GM19372 (cell line): ENCODE measurements around the gene WDR93.

Experiments
- ATAC-seq: cut with Tn5 transposase; IDR thresholded peaks from one replicate; pipeline ENCODE4 v1.9.1; 2021; ENCODE audit warnings: mild to moderate bottlenecking, low read depth, moderate library complexity; ENCODE audit not compliant: unreplicated experiment

WDR93 gene

DNA sequence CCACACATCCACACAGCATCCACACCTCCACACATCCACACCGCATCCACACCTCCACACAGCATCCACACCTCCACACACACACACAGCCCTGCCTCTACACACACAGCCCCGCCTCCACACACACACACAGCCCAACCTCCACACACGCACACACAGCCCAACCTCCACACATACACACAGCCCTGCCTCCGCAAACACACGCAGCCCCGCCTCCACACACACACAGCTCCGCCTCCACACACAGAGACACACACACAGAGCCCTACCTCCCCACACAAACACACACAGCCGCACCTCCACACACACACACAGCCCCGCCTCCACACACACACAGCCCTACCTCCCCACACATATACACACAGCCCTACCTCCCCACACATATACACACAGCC is 55.8 kb downstream of the WDR93 start:
- no peak for ATAC-seq

DNA sequence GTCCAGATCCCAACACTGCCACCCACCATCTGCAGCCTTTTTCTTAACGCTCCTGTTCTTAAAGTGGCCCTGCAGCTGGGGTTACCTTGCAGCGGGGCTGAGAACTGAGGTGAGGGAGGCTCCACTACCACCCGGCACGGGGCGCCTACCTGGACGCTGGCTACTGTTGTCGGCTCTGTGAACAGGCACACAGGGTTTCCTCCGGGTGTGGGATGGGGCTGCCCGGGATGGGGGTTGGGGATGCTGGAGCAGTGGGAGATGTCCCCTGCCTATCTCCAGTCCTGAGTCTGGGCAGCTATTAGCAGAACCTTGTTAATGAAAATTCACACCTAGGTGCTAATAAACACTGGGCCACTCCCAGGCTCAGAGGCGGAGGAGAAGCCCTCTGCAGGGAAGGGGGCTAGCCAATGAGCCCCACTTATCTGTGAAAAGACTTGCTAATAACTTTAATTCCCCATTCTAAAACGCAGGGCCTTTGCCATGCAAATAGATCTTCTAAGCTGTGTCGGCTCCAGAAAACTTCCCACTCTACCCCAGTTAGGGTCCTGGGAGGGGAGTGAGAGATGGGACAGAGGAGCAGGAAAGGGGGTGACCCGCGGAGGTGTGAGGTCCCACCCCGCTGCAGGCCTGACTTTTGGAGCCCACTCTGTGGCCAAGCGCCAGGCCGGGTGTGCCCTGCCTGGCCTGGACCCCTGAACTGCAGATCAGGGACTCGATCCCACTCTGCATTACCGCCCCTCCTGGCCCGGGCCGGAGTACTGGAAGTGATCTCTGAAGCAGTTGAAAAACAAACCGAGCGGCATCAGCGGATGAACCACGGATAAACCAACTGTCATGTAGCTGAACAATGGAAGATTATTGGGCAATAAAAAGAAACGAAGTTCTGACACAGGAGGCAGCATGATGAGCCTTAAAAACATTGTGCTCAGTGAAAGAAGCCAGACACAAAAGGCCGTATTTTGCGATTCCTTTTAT is 57.4 kb downstream of the WDR93 start:
- no peak for ATAC-seq

DNA sequence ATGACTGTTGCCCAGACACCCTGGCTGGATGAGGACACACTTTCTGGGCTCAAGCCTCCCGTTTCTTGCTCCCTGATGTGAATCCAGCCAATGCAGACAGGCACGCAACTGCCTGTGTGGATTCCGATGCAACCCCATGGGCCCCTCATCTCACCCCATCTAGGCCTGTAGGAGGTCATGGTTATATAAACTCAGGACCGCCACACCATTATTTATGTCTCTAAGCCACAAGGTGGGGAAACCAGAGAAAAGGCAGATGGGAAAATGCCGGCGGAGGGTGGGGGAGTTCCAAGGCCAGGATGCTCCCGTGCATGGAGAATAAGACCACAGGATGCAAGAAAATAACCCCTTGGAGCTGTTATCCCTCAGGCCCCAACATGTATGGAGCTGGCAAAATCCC is 58.4 kb downstream of the WDR93 start:
- no peak for ATAC-seq

DNA sequence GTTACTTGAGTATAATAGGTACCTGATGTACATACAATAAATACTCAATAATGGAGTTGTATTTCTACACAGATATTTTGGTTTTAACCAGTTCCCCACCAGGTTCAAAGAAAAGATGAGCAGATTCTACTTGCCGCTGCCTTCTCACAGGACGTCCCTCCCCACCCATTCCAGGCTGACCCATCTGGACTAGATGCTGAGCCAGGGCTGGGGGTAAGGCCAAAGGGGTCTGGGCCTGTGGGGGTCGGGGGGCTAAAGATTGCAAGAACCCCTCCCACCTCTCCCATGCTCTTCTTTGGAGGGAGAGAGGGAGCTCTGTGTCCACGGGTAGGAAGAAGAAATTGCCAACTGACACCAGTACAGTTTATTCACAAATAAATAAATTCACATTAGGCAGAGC is 58.9 kb downstream of the WDR93 start:
- no peak for ATAC-seq

DNA sequence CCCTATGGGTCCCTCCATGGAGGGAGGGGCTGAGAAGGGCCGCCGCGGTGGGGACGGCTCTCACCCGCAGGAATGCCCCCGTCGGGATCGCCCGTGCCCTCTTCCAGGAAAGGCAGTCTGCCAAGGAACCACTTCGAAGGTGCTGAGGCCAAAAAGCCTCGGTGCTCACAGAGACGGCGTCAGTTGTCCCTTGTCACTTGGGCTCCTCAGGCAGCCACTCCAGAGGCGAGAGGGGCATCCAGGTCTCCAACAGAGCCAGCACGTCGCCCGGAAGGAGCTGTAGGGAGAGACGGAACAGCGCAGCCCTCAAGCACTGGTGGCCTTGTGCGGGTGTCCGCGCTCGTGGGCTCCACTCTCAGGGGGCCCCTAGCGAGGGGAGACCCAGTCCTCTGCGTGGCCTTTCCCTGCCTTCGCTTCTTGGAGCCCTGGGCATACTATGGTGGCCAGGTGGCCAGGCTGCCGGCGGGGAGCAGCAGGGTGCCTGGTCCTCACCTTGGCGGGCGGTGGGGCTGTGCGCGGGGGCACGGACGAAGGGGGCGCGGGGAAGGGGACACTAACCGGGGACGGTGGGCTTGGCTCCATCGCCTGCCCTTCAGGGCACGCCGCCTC is 59.4 kb downstream of the WDR93 start:
- no peak for ATAC-seq

DNA sequence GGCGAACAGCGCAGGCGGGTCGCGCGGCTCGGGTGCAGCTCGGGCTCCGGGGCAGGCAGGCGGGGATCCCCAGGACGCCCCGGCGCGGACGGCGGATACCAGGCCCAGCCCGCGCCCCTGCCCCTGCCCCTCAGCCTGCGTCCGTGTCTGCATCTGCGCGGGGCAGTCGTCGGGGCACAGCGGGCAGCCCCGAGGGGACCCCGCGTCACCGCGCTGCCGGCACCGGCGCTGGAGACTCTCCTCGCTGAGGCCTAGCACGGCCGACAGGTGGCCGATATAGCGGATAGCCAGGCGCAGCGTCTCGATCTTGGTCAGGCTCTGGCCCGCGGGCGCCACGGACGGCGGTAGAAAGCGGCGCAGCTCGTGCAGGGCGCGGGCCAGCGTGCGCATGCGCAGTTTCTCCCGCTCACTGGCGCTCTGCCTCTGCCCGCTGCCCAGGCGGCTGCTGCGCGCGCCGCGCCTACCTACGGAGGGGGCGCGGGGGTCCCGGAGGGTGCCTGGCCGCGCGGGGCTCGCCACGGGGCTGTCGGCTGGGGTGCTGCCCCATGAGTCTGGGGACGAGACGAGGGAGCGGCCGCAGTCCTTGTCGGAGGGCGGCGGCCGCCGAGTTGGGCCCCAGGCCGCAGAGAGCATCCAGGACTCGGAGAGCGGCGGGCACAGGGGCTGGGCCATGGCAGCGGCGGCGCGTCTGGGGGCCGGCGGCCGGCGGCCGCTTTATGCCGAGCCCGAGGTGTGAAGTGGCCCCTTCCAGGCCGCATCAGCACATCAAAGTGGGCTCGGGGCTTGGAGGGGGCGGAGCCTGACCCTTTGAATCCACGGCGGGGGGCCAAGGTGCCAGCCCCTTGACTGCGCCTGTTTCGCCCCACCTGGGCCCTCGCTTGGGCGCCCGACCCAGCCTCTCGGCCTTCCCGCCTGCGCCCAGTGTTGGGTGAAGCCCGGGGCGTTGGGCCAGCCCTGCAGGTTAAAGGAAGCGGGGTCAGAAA is 60.2 kb downstream of the WDR93 start, which contains the start of gene MESP1:
MESP1 (minus strand) TSS at position 690 of the 983 bp plus-strand sequence; CDS start at position 672, 18 bp downstream.
- ATAC-seq, result peak; percentile 97

DNA sequence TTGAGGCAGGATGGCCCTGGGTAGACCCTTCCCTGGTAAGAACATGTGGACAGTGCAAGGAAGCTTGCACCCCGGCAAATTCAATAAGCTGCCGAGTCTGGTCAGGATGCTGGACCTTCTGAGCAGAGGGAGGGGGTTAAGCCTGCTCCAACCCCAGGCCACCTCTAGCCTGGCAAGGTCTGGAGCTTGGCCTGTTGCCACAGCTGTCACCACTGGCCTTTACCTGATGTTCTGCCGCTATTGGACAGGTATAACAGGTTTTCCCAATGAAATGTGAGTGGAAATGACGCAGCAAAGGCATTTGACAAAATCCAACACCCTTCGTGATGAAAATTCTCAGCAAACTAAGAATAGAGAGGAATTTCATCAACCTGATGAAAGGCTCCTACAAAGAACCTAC is 61.1 kb downstream of the WDR93 start:
- ATAC-seq, result no peak

DNA sequence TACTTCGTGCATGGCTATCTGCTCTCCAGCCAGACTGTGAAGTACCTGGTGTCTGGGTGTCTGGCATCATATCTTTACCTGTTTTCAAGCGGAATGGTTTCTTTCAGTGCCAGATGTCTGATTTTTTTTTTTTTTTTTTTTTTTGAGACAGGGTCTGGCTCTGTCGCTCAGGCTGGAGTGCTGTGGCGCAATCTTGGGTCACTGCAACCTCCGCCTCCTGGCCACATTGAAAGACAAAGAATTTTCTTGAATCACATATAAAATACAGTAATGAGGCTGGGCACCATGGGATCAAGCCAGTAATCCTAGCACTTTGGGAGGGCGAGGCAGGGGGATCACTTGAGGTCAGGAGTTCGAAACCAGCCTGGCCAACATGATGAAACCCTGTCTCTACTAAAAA is 63.2 kb downstream of the WDR93 start:
- ATAC-seq, result no peak

DNA sequence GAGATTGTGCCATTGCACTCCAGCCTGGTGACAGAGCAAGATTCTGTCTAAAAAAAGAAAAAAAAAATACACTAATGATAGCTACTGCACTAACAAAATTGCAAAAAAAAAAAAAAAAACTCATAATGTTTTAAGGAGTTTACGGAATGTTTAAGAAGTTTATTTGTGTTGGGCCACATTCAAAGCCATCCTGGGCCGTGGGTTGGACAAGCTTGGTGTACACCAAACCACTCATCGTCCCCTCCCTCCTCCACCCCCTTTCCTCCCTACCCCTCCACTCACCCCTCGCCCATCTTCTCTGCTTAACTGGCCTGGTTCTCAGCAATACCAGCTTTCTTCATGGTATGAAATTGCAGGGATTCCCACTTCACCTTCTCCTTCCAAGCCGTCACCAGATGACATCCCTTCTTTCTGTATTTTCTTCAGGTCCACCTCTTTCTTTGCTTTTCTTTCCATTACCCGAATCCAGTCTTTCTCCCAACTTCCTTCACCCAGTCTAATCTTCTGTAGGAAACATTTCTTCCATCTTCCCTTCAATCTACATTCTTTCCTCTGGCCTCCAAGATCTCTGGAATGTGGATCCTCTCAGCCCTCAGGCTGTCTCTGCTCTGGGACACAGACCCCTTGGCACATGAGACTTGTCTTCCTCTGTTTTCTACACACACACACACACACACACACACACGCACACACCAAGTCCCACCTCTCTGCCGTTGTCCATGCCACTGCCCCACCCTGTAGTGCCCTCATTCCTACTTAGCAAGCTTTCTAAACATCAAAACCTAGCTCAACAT is 63.9 kb downstream of the WDR93 start:
- ATAC-seq, result no peak

DNA sequence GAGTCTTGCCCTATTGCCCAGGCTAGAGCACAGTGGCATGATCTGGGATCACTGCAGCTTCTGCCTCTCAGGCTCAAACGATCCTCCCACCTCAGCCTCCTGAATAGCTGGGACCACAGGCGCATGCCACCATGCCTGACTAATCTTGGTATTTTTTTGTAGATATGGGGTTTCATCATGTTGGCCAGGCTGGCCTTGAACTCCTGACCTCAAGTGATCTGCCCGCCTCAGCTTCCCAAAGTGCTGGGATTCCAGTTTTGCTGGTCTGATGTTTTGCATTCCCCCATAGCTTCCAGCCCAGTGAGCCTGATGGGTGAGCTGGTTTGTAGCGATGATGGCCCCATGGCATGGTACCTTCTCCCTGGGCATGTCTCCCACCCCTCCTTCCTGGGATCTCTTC is 65.1 kb downstream of the WDR93 start:
- no peak for ATAC-seq

DNA sequence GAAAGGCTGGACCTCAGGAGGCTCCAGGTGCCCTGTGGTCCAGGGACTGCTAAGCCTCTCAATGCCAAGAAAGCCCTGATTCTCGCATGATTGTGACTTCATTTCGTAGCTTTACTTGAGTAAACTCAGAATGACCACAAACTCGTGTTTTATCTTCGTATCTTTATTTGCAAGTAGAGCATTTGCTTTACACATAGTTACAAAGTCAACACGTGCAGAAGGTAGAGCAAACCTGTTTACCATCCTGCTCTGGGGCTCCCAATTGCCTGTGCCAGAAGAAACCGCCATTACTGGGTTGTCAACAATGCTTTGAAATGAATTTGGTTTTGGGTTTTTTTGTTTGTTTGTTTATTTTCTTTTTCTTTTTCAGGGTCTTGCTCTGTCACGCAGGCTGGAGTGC is 66.3 kb downstream of the WDR93 start:
- ATAC-seq, result no peak

DNA sequence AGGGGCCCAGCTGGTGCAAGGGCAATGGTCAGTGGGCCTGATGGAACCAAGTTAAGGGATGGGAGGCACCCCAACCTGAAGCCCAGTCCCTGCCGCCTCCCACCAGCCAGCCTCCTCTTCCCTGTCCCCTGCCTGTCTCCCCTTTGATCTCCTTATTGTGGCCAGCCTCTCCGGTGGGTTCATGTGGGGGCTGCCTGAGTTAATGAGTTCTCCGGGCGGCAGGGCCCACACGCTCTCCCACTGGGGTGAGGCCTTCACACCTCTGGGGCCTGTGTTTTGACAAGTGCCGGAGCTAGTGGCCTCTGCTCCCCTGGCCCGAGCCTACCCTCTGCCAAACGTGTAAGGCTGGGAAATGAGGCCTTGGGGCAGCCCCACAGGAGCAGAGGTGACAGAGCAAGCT is 67.7 kb downstream of the WDR93 start:
- ATAC-seq, result no peak

DNA sequence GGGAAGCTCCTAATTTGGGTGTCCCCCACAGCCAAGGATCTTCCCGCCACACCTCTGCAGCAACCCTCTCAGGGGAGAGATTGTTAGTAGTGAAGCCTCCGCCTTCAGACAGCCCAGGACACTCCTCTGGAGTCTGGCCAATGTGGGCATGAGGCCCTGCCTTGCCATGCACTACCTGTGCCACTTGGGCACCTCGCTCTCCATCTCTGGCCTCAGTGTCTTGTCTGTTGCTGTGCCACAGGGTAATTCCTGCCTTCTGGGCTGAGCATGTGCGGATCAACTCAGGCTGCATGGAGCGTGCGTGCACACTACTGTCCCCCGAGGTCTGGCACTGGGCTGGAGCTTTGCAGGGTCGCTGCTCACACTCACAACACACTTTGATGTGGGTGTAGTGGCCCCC is 68.4 kb downstream of the WDR93 start:
- no peak for ATAC-seq

DNA sequence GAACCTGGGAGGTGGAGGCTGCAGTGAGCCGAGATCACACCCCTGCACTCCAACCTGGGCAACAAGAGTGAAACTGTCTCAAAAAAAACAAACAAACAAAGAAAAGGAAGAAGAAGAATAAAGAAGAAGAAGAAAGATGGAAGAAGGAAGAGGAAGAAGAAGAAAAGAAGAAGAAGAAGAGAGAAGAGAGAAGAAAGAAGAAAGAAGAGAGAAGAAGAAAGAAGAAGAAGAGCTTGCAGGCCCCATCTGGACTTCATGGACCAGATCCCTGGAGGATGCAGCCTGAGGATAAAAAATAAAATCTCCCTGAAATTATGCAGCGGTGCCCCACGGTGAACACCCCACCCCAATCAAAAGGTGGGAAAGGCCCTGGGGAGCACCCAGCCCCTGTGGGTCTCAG is 69.2 kb downstream of the WDR93 start:
- no peak for ATAC-seq

DNA sequence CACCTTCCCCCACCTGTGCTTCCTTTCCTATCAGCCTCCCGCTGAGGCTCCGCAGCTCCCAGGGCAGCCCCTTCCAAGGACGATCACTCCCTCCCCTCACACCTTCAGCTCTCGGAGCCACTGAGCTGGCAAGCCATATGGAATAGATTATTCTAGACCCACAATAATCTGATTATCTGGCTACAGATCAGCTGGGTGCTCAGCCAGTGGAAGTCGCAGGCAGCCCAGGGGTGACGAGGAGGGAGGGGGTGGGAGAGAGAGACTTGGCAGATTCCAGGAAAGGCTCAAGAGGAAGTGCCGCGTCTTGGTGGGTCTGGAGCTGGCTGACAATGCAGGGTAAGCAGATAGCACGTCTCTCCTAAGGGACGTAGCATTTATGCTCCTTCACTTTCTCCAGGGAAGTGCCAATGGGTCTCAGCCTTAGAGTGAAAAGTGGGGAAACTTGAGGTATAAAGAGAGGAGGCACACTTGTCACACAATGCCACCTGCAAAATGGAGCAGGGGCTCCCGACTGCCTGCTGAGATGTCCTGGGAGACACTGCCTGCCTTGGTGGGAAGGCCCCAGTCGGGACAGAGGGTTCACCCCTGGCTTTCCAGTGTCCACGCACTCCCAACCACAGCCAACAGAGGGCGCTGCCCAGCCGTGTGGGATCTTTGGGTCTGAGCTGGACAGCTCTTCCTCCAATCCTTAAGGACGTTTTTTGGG is 69.8 kb downstream of the WDR93 start:
- no peak for ATAC-seq

DNA sequence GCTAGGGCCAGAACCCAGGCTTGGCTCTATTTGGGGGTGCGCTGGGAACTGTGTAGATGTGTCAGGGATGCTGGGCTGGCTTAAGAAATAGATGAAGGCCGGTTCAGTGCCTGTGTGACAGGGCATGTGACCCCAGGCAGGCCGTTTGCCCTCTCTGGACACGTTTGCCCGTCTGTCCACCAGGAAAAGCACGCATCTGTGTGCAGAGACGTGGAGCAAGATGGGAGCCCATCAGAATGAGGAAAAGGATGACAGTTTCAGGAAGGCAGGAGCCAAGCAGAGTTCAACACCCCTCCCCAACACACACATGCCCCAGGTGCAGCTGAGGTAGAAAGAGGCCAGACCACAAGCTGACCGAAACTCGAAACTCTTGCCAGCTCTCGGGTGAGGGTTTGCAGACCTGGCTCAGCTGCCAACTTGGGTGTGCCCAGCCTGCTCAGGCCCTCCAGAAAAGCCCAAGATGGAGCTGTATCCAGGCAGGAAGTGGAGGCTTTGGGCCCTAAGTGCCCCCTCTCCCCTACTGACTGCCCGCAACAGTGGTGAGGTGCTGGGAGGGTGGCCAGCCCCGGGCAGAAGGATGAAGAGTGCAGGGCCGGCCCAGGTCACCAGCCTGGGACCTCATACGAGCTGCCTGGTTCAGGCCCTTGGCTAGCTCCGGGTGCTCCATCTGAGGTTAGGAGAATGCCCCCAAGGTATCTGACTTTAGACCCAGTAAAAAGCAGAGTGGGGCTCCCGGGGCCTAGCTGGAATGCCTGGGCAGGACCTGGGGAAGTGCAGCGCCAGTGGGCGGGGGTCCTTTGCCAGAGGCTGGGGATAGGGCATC is 70.6 kb downstream of the WDR93 start:
- no peak for ATAC-seq

DNA sequence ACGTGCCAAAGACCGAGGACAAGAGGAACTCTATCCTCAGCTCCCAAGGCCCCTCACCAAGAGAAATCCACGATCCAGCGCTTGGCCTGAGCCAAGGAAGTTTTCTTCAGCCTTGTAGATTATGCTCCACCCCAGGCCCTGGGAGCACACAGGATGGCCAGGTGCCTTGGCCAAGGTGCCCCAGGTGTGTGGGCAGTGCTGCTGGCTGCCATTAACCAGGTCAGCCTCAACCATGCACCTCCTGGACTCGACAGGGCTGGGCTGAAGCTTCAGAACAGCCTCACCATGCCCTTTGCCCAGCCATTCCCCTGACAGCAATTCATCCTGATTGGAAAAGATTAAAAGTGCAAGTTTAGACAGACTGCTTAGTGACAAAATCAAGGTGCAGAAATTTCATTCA is 71.3 kb downstream of the WDR93 start:
- ATAC-seq, result no peak

DNA sequence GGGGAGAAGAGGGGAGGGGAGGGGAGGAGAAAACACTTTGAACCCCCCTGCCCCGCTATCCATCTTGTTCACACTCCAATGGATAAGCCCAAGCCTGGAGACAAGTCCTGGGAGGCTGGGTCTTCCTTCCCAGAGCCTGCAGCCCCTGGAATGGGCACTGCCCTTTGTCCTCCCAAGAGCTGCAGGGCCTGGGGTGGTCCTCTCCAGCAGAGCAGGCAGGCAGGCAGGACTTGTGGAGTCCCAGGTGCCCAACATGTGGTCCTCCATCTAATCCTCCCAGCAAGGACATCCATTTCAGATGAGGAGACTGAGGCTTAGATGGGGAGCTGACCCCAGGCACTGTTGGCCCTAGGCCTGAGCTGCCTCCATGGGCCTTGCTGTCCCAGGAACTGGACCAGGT is 75.1 kb downstream of the WDR93 start:
- no peak for ATAC-seq
